Left colon (tissue), 2 donors: ENCODE results near the gene KCNC3. TPM values are rescaled to one million over a fixed set of nuclear protein-coding genes. Genes with fewer than 3 reads are reported as not detected.

ENCODE experiments used
- ATAC-seq: fragments of 200-7000 bp; cut with Tn5 transposase; one replicate; pipeline ENCODE4 v1.9.1; 2020; ENCODE audit warnings: mild to moderate bottlenecking, moderate library complexity
- DNase-seq, 2 donors: peaks; one replicate each; pipeline ENCODE4 v3.0.0-alpha.2; 2020
- intact Hi-C, 2 donors: fragments of 100-400 bp; cut with DNase I in 1 of 2; cut with micrococcal nuclease in 1 of 2; formaldehyde crosslinking; loops; one replicate each; pipeline versions ENCODE4 v1.11.2 to v1.14.0; 2022; cut with DNase I, micrococcal nuclease
- total RNA-seq, 2 donors: library from RNA; stranded (reverse); fragmentation: NEBNext Ultra II Directional; extraction: Animal tissue kit (Norgen Biotek cat#: 25700); gene quantifications; one replicate each; pipeline ENCODE4 v1.2.1, GENCODE V29; 2021
- donor health status: DM: no; HTN: no; CAD: no.
- donor health status: DM: yes; HTN: yes; CAD: no.

Gene KCNC3
- total RNA-seq, 2 donors from 2014 or later, result 0.76 to 1.3 TPM

- intact Hi-C loops, result no loop called here
- no peak for DNase-seq
- ATAC-seq, result no peak
Observed at GRCh38 chr19:50290011-50290410, 39.2 kb downstream of the KCNC3 start.

DNA sequence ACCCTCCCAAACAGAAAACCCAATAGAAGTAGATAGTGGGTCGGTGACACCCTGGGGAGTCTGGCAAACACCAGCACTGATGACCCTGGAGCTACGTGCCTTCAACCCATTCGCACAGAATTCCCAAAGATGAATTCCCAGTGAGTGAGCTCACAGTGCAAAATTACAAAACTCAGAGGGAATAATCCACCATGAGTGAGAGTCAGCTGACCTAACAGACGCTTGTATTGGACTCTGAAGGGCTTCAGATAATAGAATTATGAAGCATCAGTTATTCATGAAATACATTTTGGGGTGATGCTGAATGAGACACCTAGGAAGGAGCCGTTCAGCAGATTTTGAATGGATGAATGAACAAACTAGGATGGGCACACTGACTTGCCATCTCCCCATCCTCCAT lies 40.2 kb downstream of the KCNC3 start:
- intact Hi-C loops, result no loop called here
- ATAC-seq, result no peak
- DNase-seq, result no peak

DNA sequence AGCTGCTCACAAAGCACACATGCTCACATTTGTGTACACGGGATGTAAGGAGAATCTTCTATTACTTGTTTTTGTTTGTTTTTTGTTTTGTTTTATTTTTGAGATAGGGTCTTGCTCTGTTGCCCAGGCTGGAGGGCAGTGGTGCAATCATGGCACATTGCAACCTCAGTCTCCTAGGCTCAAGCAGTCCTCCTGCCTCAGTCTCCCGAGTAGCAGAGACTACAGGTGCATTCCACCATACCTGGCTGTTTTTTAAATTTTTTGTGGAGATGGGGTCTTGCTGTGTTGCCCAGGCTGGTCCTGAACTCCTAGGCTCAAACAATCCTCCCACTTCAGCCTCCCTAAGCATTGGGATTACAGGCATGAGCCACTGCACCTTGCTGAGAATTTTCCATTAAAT lies 41.8 kb downstream of the KCNC3 start:
- intact Hi-C loops, result no loop called here
- ATAC-seq (no peak), DNase-seq (no peak)

DNA sequence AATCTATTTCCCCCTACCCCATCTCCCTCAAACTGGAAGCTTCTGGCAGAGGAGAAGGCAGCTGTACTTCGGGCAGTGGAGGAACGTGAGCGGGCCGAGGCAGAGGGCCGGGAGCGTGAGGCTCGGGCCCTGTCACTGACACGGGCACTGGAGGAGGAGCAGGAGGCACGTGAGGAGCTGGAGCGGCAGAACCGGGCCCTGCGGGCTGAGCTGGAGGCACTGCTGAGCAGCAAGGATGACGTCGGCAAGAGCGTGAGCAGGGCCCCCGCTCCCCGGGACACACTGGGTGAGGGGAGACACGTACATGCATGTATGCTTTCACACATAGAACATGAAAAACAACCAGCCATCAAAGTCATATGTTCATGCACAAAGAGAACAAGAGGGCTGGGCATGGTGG lies 42.7 kb downstream of the KCNC3 start:
- ATAC-seq, result no peak
- intact Hi-C loops, result no loop called here
- no peak for DNase-seq

DNA sequence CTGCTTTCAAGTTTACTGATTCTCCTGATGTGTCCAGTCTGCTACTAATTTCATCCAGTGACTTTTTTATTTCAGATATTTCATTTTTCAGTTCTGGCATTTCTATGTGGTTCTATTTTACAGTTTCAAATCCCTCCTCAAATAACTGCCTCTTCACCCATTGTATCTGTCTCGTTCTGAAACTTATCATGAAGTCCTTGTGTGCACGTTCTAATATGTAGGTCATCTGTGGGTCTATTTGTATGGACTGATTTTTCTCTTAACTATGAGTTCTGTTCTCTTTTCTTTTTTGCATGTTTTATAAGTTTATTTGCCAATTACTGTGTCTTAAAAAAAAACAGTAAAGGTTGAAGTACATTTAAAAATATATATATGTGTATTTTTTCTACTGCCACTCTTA lies 43.3 kb downstream of the KCNC3 start:
- DNase-seq (no peak), ATAC-seq (no peak)
- intact Hi-C loops, result no loop called here

GRCh38 chr19:50281491-50281890 lies 47.7 kb downstream of the KCNC3 start:
- peak; percentile 17 for ATAC-seq
- intact Hi-C loops, result no loop called here
- DNase-seq, result no peak

DNA sequence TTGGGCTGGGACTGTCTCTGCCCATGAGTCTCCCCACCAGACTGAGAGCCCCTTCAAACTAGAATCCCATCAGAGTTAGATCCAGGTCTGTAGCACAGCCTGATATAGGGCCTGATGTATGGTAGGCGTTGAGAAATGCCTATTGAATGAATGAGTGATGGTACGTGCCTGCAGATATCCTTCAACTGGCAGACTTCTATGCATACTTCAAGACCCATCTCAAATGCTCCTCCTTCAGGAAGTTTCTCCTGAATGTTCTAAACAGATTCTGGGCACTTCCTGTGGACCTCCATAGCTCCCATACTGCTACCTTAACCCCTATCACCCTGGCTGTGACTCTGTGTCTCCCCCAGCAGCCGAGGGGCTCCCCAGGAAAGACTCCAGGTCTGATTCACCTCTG lies 48.2 kb downstream of the KCNC3 start:
- intact Hi-C loops, result no loop called here
- no peak for ATAC-seq
- no peak for DNase-seq

- ATAC-seq (no peak), DNase-seq (no peak)
- intact Hi-C loops, result no loop called here
Observed at GRCh38 chr19:50280074-50280473, 49.1 kb downstream of the KCNC3 start.

DNA sequence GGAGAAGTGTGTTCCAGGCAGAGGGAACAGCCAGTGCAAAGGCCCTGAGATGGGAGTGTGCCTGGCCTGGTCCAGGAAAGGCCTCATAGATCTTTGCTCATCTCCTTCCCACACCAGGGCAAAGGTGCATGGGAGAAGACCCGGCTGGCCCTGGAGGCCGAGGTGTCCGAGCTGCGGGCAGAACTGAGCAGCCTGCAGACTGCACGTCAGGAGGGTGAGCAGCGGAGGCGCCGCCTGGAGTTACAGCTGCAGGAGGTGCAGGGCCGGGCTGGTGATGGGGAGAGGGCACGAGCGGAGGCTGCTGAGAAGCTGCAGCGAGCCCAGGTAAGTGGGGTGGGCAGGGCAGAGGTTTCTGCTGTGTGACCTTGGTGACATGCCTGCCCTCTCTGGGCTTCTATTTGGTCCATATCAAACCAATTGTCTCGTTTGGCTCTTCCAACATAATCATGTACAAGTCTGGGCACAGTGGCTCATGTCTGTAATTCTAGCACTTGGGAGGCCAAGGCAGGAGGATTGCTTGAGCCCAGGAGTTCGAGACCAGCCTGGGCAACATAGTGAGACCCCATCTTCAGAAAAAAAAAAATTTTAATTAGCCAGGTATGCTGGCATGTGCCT lies 51.1 kb downstream of the KCNC3 start:
- intact Hi-C loops, result no loop called here
- ATAC-seq, result peak; percentile 6
- DNase-seq, result no peak

DNA sequence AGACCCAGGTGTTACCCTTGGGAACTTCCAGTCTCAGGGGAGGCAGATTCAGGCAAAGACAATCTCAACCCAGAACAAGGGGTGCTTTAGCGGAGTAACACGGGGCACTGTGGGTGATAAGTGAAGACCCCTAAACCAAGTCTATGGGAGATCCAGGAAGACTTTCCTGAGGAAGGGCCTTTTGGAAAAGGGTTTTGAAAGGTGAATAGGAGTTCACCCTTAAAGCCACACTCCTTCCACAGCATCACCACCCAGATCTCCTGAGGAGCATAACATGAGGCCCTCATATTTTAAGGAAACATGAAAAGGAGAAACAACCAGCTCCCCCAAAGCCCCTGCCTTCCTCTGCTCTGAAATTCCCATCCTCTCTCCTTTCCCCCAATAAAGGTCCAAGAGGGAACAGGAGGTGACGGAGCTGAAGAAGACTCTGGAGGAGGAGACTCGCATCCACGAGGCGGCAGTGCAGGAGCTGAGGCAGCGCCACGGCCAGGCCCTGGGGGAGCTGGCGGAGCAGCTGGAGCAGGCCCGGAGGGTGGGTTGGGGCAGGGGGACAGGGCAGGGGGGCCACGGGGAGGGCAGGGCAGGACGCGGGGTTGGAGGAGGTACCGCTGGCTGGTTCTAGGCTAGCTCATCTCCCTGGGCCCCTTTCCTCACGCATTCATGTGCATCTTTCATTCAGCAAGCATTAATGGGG lies 52.7 kb downstream of the KCNC3 start:
- ATAC-seq (no peak), DNase-seq (no peak)
- intact Hi-C loops, result no loop called here

- no peak for DNase-seq
- no peak for ATAC-seq
- intact Hi-C loops, result no loop called here
Observed at GRCh38 chr19:50275577-50276368, 53.4 kb downstream of the KCNC3 start.

- ATAC-seq (no peak), DNase-seq (no peak)
- intact Hi-C loops, result no loop called here
Observed at GRCh38 chr19:50273821-50274220, 55.4 kb downstream of the KCNC3 start.

- intact Hi-C loops, result no loop called here
- no peak for DNase-seq
- ATAC-seq, result no peak
Observed at GRCh38 chr19:50272263-50272897, 56.8 kb downstream of the KCNC3 start.

GRCh38 chr19:50269653-50270052 lies 59.5 kb downstream of the KCNC3 start:
- ATAC-seq (no peak), DNase-seq (no peak)
- intact Hi-C loops, result no loop called here

- intact Hi-C loops, result no loop called here
- DNase-seq, result no peak
- ATAC-seq, result no peak
Observed at GRCh38 chr19:50268501-50268900, 60.7 kb downstream of the KCNC3 start.

DNA sequence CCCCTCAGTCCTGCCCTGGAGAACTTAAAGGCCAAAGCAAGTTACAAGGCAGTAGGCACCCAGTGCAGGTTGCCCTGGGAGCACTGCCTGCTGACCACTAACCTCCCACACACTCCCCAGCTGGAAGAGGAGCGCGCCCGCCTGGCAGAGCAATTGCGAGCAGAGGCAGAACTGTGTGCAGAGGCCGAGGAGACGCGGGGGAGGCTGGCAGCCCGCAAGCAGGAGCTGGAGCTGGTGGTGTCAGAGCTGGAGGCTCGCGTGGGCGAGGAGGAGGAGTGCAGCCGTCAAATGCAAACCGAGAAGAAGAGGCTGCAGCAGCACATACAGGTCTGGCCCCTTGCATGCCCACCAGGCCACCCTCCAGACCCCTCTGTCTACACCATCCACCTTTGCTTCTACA lies 61.1 kb downstream of the KCNC3 start:
- DNase-seq, result no peak
- no peak for ATAC-seq
- intact Hi-C loops, result no loop called here

GRCh38 chr19:50266896-50267295 lies 62.3 kb downstream of the KCNC3 start:
- intact Hi-C loops, result no loop called here
- DNase-seq, result peak; percentile 59 to 61
- peak; percentile 85 for ATAC-seq

DNA sequence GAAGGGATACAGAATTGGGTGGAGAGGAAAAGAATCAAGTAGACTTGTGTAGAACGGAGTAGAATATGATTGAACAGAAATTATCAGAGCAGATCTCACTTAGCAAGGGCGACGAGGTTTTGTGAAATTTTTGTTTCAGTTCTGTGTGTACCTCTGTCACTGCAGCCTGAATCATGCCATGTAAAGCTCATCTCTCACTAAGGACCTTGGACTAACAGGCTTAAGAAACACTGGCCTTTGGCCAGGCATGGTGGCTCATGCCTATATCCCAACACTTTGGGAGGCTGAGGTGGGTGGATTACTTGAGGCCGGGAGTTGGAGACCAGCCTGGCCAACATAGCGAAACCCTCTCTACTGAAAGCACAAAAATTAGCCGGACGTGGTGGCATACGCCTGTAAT lies 63.1 kb downstream of the KCNC3 start:
- ATAC-seq, result no peak
- intact Hi-C loops, result no loop called here
- DNase-seq, result no peak

- no peak for DNase-seq
- intact Hi-C loops, result no loop called here
- no peak for ATAC-seq
Observed at GRCh38 chr19:50264483-50265186, 64.5 kb downstream of the KCNC3 start.
